ENCODE data around the gene CACNA2D4. TPM values are rescaled to one million over a fixed set of nuclear protein-coding genes. Genes with fewer than 3 reads are reported as not detected.
A peak's percentile ranks its signal among the peaks of the same experiment; 100 is the strongest.
"Not testable (repeated sequence)": the region's sequence is repeated elsewhere in the genome, so short reads cannot be mapped to it uniquely, and the experiment has no call there.

The CACNA2D4 gene, protein sequence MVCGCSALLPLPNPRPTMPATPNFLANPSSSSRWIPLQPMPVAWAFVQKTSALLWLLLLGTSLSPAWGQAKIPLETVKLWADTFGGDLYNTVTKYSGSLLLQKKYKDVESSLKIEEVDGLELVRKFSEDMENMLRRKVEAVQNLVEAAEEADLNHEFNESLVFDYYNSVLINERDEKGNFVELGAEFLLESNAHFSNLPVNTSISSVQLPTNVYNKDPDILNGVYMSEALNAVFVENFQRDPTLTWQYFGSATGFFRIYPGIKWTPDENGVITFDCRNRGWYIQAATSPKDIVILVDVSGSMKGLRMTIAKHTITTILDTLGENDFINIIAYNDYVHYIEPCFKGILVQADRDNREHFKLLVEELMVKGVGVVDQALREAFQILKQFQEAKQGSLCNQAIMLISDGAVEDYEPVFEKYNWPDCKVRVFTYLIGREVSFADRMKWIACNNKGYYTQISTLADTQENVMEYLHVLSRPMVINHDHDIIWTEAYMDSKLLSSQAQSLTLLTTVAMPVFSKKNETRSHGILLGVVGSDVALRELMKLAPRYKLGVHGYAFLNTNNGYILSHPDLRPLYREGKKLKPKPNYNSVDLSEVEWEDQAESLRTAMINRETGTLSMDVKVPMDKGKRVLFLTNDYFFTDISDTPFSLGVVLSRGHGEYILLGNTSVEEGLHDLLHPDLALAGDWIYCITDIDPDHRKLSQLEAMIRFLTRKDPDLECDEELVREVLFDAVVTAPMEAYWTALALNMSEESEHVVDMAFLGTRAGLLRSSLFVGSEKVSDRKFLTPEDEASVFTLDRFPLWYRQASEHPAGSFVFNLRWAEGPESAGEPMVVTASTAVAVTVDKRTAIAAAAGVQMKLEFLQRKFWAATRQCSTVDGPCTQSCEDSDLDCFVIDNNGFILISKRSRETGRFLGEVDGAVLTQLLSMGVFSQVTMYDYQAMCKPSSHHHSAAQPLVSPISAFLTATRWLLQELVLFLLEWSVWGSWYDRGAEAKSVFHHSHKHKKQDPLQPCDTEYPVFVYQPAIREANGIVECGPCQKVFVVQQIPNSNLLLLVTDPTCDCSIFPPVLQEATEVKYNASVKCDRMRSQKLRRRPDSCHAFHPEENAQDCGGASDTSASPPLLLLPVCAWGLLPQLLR
- polyA plus RNA-seq (ENCODE audit: insufficient read length) = 2.0 TPM

DNA sequence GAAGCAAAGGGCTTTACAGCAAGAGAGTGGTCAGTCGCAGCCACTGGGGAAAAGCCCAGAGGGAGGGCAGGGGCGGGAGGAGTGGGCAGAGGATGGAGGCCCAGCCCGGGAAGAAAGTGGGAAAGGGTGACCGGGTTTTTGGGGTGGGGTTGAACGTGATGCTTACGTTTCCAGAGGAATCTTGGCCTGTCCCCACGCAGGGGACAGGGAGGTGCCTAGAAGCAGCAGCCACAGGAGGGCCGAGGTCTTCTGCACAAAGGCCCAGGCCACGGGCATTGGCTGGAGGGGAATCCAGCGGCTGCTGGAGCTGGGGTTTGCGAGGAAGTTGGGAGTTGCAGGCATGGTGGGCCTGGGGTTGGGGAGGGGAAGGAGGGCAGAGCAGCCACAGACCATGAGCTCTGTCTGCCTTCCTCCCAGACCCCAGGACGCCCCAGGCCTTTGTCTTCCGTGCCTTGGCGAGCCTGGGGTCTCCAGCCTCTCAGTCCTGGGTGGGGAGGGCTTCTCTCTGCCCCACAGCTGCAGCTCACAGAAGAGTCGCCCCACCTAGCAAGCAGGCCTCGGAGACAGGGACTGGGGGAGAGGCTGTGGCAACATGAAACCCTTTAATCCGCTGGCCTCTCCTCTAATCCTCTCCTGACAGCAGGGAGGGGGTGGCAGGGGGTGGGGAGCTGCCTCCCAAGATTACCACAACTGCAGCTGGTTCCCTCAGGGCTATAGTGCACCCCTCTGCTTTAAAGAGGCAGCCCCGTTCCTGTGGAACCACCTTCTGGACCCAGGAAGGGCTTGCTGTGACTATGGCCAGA, at the start of gene CACNA2D4:
CACNA2D4 (minus strand) TSS at position 572 of the 803 bp plus-strand sequence; CDS start at position 393, 179 bp downstream.
- no peak for DNase-seq (ENCODE audit: low read depth)

DNA sequence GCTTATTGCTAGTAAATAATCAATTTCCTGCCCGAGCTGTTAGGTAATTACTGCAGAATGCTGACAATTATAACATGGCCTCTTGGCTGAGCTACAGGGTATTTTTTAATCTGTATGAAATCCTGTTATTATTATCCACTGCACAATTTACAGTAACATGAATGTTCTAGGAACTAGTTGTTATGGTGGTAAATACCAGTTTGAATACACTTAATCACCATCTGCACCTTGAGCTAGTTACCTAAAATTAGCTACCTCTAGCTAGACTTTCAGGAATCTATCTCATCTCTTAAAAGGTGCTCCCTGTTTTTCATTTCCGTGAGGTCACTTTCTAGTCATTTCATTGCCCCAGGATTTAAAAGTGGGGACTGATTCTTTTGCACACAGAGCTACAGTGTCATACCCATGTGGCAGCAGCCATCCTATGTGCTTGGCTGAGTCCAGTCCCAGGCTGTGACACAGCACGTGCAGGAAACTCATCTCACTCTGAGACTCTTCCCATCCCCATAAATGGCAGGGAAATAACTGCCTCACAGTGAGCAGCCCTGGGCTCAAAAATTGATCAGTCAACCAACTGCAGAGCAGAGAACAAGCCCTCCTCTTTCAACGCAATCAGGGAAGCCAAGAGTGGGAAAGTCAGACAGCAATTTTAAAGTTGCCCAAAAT, 48.2 kb upstream of the CACNA2D4 start:
- DNase-seq (ENCODE audit: low read depth) = no peak

DNA sequence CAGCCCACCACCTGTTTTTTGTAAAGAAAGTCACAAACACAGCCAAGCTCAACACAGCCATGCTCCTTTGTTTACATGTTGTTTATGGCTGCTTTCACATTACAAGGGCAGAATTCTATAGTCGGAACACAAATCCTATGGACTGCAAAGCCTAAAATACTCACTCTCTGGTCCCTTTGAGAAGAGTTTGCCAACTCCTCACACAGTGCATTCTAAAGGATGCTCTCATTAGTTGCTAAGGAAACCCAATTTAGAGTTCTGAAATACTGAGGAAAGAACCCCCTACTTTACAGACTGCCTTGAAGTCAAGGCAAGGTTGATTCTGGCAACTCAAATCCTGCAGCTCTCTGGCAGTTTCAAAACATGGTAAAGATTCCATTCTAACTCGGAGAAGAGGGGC, 47.5 kb upstream of the CACNA2D4 start:
- DNase-seq (ENCODE audit: low read depth) = no peak

DNA sequence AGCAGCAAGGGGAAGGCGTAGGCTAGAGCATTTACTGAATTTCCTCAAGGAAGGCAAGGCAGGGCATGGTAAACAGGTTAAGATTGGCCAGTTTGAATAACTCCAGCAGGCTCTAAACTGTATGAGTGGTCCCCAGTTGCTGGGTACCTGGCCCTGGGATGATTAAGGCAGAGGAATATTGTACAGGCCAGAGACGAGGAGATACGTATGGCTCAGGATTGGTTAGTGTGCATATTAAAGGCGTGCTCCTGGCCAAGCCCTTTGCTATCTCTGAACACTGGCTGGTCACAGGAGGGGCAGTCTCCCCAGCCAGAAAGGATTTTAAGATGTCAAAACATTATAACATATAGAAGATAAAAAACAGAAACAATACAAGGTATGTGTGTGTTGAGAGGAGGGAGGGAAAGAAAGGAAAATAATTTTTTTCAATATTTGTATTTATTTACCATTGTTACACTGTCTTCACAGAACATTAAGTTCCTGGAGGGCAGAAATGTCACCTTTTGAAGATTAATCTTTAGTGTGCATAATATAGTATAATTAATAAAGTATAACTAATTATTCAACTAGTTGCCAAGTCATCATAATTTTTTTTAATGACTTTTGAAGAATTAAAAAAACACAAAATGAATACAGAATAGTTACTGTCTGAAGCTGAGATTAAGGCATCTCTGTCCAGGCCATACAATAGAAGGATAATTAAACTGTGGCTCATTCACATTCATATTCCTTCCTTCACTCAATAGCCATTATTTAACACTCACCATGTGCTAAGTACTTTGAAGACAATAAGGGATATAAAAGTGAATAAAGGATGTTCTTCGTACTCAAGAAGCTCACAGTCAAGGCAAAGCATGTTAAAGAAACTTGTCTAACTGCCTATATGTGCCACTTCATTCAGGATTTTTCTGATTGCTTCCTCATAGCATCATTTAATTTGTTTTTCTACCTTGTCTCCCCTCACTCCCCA, 43.9 kb upstream of the CACNA2D4 start:
- DNase-seq (ENCODE audit: low read depth) = no peak

DNA sequence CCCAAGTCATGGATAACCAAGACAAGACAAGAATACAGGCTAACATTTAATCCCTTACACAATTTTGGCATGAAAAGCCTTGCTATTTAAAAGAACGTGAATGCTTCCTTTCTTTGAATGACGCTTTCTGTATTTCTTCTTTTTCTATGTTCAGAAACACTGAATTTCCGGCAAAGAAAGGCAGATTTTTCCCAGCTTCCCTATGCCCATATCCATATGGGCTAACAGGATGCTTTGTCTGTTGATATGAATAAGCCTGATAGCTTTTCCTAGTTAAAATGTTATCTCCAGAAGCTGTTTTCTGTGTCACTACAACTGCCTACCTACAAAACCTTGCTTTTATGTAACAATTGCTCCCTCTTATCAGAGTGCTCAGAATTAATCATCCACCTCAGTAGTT, 38.3 kb upstream of the CACNA2D4 start:
- no peak for DNase-seq (ENCODE audit: low read depth)

DNA sequence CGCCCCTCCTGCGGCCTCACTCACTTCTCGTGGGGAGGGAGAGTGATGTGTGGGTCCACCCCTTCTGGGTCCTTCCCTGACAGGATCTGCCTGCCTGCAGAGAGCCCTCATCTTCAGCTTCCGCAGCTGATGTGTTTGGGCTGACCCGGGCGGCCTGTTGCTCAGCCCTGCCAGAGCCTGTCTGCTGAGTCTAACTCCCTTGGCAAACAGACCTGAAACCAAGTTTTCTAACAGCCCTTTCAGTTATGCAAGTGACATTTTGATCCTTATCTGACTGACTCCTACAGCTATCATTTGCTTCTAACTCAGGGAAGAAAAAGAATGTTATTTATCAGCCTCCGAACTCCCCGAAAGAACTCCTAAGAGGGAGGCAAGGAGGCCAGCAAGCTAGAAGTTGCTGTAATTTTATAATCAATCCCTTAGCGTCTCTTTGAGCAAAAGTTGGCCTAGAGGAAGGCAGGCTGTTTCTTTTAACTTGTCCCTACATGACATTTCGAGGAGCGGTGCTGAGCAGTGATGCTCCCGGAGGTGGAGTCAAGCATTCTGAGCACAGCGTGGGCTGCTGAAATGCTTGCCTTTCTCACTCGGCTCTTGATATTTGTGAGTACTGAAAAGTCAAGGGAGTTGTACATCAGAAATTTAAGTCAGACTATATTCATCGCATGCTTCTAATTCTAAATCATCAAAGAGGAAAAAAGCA, 31.5 kb upstream of the CACNA2D4 start:
- DNase-seq (ENCODE audit: low read depth) = no peak

DNA sequence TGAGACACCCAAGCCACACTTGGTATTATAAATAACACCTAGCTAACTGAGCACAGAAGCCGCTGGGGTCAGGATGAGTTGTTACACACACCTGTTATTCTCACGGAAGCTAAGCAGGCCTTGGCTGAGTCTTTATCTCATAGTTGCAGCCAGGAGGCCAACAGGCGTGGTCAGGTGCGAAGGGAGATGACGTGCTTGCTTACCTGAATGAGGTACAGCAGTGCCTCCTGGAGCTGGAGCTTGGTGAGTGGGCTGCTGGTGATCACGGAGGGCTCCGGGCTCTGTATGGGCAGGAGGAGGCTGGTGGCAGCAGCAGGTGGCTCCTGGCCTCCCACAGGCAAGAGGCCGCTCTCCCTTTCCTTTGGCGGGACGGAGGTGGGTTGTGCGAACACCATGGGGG, 30.4 kb upstream of the CACNA2D4 start:
- no peak for DNase-seq (ENCODE audit: low read depth)

DNA sequence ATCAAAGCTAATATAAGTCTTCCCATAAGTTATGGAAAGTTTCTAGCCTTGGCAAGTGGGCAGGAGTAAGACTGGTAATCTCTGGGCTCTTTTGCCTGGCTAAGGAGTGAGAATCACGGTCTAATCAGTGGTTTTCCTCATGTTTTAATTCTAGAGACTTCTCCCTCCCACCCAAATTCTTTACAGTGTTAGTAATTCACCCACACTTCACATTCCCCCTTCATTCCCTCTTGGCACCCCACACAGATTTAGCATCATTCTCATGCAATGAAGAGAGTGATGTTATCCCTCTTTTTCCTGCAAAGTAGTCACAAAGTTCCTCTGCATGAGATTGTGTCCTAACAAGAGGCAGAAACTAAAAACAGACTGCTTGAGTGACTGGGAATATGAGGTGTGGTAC, 28.6 kb upstream of the CACNA2D4 start:
- no peak for DNase-seq (ENCODE audit: low read depth)

DNA sequence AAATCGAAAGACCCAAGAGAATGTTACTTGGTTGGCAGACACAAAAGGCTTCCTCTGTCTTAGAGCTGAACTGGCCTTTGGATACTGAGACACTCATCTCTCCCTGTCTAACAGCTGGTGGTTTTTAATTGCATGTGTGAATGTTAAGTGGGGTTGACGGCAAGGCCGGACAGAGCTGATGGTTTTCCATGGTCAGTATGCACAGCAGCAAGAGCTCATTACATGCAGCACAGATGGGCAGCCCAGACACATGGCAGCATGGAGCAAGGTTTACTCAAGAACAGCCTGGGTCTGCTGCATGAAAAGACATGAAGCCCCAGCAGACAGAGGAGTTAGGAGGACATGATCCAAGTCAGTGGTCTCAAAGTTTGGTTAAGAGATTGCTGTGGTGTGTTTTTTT, 27.8 kb upstream of the CACNA2D4 start:
- no peak for DNase-seq (ENCODE audit: low read depth)

DNA sequence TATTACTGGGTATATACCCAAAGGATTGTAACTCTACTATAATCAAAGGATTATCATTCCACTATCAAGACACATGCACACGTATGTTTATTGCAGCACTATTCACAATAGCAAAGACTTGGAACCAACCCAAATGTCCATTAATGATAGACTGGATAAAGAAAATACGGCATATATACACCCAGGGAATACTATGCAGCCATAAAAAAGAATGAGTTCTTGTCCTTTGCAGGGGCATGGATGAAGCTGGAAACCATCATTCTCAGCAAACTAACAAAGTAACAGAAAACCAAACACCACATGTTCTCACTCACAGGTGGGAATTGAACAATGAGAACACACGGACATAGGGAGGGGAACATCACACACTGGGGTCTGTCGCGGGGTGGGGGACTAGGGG, 27.1 kb upstream of the CACNA2D4 start:
- DNase-seq (ENCODE audit: low read depth) = not testable (repeated sequence)

DNA sequence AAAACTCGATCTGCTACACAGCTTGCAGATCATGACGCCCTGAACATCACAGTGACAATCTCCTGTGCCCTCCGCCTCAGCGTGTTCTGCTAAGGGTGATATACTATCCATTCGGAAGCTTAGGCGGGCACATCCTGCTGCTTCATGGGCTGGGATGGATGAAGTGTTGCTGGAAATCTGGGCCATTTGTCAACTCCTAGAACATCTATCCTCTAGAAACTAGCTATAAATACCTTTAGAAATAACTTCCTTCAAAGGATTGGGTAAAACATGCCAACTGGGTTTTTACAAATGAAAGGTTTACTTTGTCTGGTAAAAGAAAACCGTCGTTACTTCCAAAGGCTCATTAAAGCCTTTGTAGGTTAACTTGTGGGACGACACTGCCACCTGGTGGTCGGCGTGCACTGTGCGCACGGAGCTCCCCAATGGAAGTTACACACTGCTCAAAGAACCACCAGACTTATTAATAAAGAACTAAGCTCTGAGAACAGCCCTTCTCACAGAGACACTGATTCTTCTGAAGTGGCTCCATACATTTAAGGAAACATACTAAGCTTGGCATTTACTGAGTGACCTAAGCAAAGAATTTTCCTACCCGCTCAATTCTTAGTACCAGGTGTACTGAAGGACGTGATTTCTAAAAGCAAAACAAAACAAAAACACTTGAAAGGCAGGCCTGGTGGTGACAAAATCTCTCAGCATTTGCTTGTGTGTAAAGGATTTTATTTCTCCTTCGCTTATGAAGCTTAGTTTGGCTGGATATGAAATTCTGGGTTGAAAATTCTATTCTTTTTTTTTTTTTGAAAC, 21.6 kb upstream of the CACNA2D4 start:
- peak; percentile 40 for DNase-seq (ENCODE audit: low read depth)

DNA sequence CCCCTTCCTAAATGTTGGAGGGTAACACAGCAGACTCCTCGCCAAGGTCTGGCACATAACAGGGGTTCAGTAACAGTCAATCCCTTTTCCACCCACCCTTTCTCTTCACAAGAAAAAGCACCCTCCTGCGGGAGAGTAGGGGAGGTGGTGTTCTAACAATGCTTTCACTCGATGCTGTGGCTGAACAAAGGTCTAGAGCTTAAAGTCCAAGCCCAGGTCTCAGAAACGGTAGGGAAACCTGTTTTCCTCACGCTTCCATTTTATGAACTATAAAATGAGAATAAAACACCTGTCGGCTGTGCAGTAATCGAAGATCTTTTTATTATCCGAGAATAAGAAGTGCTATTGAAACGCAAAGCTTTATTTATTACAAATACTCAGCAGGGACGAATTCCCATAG, 20.9 kb upstream of the CACNA2D4 start:
- DNase-seq (ENCODE audit: low read depth) = no peak

DNA sequence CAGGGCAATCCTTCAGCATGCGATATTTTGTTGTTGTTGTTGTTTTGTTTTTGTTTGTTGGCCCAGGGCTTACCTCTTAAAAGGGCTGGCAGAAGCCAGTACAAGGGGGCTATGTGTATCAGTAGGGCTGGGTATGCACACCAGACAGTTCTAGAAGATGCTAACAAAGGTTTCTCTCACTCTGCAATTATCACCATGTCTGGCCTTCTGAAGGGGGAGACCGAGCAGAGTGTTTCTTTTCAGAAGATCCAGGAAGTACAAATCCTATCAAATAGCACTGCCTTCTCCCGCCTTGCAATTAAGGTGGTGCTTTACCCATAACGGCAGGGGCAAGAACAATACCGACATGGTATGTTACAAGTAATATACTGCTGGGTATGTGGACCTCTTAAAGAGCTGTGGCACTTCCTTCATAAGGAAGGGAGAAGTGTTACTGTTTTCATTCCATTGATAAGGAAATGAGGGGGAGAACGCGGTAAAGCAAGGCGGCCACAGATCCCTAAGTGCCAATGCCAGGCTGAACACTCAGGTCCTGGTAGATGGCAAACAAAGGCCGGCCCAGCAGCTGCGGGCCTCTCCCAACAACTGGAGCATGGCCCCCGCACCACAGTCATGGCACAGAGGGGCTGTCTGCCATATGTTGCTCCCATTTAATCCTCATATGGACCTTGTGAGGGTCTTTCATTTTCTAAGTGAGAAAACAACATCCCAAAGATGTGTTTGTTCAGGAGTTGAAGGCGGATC, 19.2 kb upstream of the CACNA2D4 start:
- no peak for DNase-seq (ENCODE audit: low read depth)

DNA sequence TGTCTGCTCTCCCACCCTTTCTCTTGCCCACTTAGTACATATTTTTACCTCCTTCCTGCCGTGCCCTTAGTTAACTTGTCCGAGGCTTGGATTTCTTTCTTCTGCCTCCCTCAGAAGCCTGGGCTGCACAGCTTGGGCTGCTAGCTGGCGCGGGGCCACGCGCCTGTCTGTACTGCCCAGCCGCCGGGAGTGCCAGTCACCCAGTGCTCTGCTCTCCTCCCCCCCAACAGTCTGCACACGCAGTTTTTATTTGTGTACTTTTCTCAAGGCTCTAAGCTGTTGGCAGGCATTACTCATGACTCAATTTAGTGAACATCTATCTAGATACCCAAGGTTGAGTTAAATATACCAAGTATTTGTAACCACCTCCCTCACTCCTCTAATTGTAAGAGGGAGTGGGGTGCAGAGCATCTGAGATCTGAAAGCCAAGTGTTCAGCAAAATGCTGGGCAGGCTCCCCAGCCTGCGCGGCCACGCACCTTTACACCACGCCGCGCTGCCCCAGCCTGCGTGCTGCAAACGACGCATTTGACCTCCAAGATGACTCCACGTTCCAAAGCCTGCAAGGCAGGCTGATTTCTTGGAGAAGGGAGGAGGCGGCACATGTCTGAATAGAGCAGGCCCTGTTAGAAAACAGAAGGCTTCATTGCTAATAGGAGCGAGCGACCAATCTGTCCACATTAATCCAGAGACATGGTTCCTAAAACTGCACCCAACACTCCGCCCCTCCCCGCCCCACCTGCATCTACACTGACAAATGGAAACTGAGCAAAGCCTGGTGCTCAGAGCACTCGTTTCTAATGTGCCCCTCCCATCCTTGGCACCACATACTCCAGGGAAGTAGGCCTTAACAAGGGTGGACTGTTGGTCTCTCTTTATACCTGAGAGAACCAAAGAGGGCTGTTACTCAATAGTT, 18.2 kb upstream of the CACNA2D4 start:
- DNase-seq (ENCODE audit: low read depth) = no peak

DNA sequence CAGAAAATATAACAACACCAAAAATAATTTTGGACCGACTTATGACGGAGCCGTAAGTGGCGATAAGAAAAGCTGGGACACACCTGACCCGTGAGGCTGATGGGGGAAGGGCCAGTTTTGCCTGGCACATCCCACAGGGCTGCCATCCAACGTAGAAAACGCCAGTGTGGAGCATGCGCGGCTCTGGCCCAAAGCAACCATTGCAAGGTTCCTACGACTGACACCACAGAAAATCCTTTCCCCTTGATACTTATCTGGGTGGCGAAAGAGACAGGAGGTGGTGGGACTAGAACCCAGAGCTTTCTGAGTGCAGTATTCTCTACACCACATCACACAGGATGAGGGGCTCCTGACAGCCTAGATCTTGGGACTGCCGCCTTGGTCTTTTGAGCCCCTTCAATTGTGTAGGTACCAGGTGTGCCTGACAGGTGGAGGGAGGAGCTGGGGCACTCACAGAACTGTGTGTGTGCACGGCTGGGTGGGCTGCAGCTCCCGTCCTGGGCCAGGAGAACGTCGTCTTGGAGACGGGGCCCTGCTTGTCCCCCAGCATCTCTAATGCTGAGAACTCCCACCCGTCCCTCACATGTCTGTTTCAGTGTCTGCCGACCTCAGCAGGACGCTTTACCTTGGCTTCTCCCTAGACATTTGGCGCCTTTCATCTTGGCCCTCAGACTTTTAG, 17.4 kb upstream of the CACNA2D4 start:
- no peak for DNase-seq (ENCODE audit: low read depth)

DNA sequence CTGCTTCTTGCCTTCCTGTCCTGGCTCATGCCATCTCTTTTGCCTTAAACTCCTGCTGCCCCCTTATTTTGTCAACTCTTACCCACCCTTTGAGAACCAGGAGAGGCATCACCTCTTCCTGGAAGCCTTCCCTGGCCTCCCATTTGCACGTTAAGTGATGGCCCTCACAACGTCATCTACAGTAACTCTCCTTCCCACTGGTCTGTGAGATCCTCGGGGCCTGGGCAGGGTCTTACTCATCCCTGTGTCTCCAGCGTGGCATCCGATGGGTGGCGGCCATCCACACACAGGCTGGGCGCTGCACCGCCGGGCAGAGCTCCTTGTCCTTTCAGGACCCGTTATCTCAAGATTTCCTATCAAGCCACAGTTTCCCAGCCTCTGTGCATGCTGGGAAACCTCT, 16.8 kb upstream of the CACNA2D4 start:
- no peak for DNase-seq (ENCODE audit: low read depth)
